H1 (cell line): ENCODE data around the gene GPR21. TPM values are rescaled to one million over a fixed set of nuclear protein-coding genes. Genes with fewer than 3 reads are reported as not detected.

Experiments
- CTCF ChIA-PET: fragments of 300-600 bp; sonication (Branson Sonifier 250); formaldehyde crosslinking; loops from one replicate; lab custom pipeline; 2021; ENCODE audit not compliant: partially characterized antibody; lab: Charles Lee
- POLR2A ChIA-PET: fragments of 300-600 bp; sonication (Branson Sonifier 250); formaldehyde crosslinking; loops from one replicate; lab custom pipeline; 2021; ENCODE audit warnings: inconsistent platforms; ENCODE audit not compliant: partially characterized antibody; lab: Charles Lee
- DNase-seq, 2 experiments: peaks; one replicate each; pipeline versions ENCODE4 v3.0.0 to v3.0.0-alpha.2; 2010 to 2022; ENCODE audit warnings: low spot score in 2 of 2, low read depth in 1 of 2, mixed read lengths in 1 of 2
- FAIRE-seq: peaks from 2 replicates; lab custom pipeline; 2011; peaks lifted over from hg19 to GRCh38; lab: Jason Lieb, UNC
- H2AFZ ChIP-seq: 2 replicates; pipeline ENCODE4 v1.8.1; 2012; ENCODE audit warnings: low read length, inconsistent platforms
- H2AK5ac ChIP-seq: 2 replicates; pipeline ENCODE4 v1.6.1; 2013; ENCODE audit warnings: low read depth, low read length
- H2BK120ac ChIP-seq: replicated peaks from 2 replicates; pipeline ENCODE3; 2013; ENCODE audit warnings: low read depth, low read length, inconsistent platforms
- H2BK12ac ChIP-seq: 2 replicates; pipeline ENCODE4 v1.6.1; 2013; ENCODE audit warnings: low read depth, low read length
- H2BK15ac ChIP-seq: 2 replicates; pipeline ENCODE4 v1.6.1; 2013; ENCODE audit warnings: low read length
- H2BK20ac ChIP-seq: 2 replicates; pipeline ENCODE4 v1.6.1; 2013; ENCODE audit warnings: low read length
- H2BK5ac ChIP-seq: 2 replicates; pipeline ENCODE4 v1.6.1; 2013; ENCODE audit warnings: low read depth, low read length
- H3K14ac ChIP-seq: 2 replicates; pipeline ENCODE4 v1.6.1; 2013; ENCODE audit warnings: inconsistent platforms; ENCODE audit not compliant: insufficient read length
- H3K18ac ChIP-seq: 2 replicates; pipeline ENCODE4 v1.6.1; 2013; ENCODE audit warnings: low read length; ENCODE audit errors: extremely low read depth
- H3K23ac ChIP-seq: 2 replicates; pipeline ENCODE4 v1.6.1; 2013; ENCODE audit warnings: inconsistent platforms; ENCODE audit not compliant: insufficient read length
- H3K23me2 ChIP-seq: 2 replicates; pipeline ENCODE4 v1.6.1; 2013; ENCODE audit warnings: low read depth, low read length
- H3K27ac ChIP-seq: 2 replicates; pipeline ENCODE4 v1.6.1; 2011; ENCODE audit warnings: low read depth, low read length, inconsistent platforms
- H3K27me3 ChIP-seq, 4 experiments: replicated peaks in 1 of 4; 1 replicate in 1 of 4; 2 replicates in 3 of 4; pipeline versions ENCODE4 v1.6.1 to v1.8.1; 2011 to 2013; ENCODE audit warnings: low read length in 3 of 4, mild to moderate bottlenecking in 3 of 4, inconsistent platforms in 2 of 4, mixed read lengths in 2 of 4, moderate library complexity in 1 of 4; ENCODE audit not compliant: control insufficient read depth in 3 of 4, insufficient read depth in 3 of 4; ENCODE audit errors: extremely low read depth in 1 of 4
- H3K36me3 ChIP-seq, 4 experiments: 2 replicates each; pipeline versions ENCODE4 v1.6.1 to v1.8.1; 2011 to 2013; ENCODE audit warnings: mild to moderate bottlenecking in 4 of 4, low read length in 3 of 4, moderate library complexity in 2 of 4, control low read depth in 1 of 4, inconsistent platforms in 1 of 4; ENCODE audit not compliant: insufficient read depth in 4 of 4, control insufficient read depth in 2 of 4
- H3K4ac ChIP-seq: replicated peaks from 2 replicates; pipeline ENCODE3; 2013; ENCODE audit warnings: low read length, low read depth, mixed read lengths, inconsistent platforms; ENCODE audit not compliant: insufficient read length
- H3K4me1 ChIP-seq, 4 experiments: replicated peaks in 1 of 4; 1 replicate in 1 of 4; 2 replicates in 3 of 4; pipeline versions ENCODE4 v1.6.1 to v1.8.1; 2011 to 2013; ENCODE audit warnings: low read length in 3 of 4, inconsistent platforms in 2 of 4, mixed read lengths in 1 of 4; ENCODE audit not compliant: insufficient read depth in 4 of 4, control insufficient read depth in 3 of 4
- H3K4me2 ChIP-seq, 2 experiments: 2 replicates each; pipeline versions ENCODE4 v1.6.1 to v1.8.1; 2011 to 2013; ENCODE audit warnings: low read depth in 2 of 2, low read length in 2 of 2, control low read depth in 1 of 2, inconsistent platforms in 1 of 2, mild to moderate bottlenecking in 1 of 2; ENCODE audit not compliant: insufficient read depth in 1 of 2
- H3K4me3 ChIP-seq, 4 experiments: fragments of 200-600, 300-600 bp in 1 of 4; sonication (generic), shearing (Covaris generic), sonication (Bioruptor Twin) in 1 of 4; 2 replicates each; pipeline versions ENCODE4 v1.5.1 to v1.8.1; 2011 to 2016; ENCODE audit warnings: low read length in 4 of 4, low read depth in 3 of 4, control low read depth in 2 of 4, inconsistent platforms in 2 of 4, mild to moderate bottlenecking in 2 of 4, mixed read lengths in 1 of 4, moderate library complexity in 1 of 4; ENCODE audit not compliant: insufficient read depth in 2 of 4; ENCODE audit errors: extremely low read depth in 1 of 4
- H3K56ac ChIP-seq: replicated peaks from 2 replicates; pipeline ENCODE3; 2013; ENCODE audit warnings: low read depth, mild to moderate bottlenecking, mixed read lengths, low read length, inconsistent platforms; ENCODE audit not compliant: insufficient read length
- H3K79me1 ChIP-seq: 2 replicates; pipeline ENCODE4 v1.6.1; 2013; ENCODE audit warnings: low read depth, low read length, control low read depth
- H3K79me2 ChIP-seq, 2 experiments: 2 replicates each; pipeline versions ENCODE4 v1.6.1 to v1.8.1; 2012 to 2013; ENCODE audit warnings: low read length in 2 of 2, mild to moderate bottlenecking in 2 of 2, inconsistent platforms in 1 of 2; ENCODE audit not compliant: insufficient read depth in 2 of 2, control insufficient read depth in 1 of 2
- H3K9ac ChIP-seq, 4 experiments: replicated peaks in 1 of 4; 1 replicate in 1 of 4; 2 replicates in 3 of 4; pipeline versions ENCODE4 v1.6.1 to v1.8.1; 2011 to 2013; ENCODE audit warnings: low read depth in 3 of 4, low read length in 3 of 4, control low read depth in 2 of 4, mild to moderate bottlenecking in 2 of 4, moderate library complexity in 2 of 4, inconsistent platforms in 1 of 4; ENCODE audit errors: extremely low read depth in 1 of 4
- H3K9me3 ChIP-seq, 2 experiments: 2 replicates each; pipeline versions ENCODE4 v1.6.1 to v1.8.1; 2012 to 2013; ENCODE audit warnings: mild to moderate bottlenecking in 2 of 2, moderate library complexity in 2 of 2, control low read depth in 1 of 2, inconsistent platforms in 1 of 2, low read depth in 1 of 2, low read length in 1 of 2, mixed read lengths in 1 of 2; ENCODE audit not compliant: insufficient read depth in 2 of 2
- H4K20me1 ChIP-seq, 2 experiments: replicated peaks in 1 of 2; 2 replicates each; pipeline versions ENCODE3 to v1.8.1; 2011 to 2013; ENCODE audit warnings: inconsistent platforms in 2 of 2, low read length in 2 of 2, mild to moderate bottlenecking in 1 of 2; ENCODE audit not compliant: insufficient read depth in 2 of 2, control insufficient read depth in 1 of 2
- H4K5ac ChIP-seq: 2 replicates; pipeline ENCODE4 v1.6.1; 2013; ENCODE audit warnings: low read length, low read depth, mixed read lengths, inconsistent platforms; ENCODE audit not compliant: insufficient read length
- H4K8ac ChIP-seq: 2 replicates; pipeline ENCODE4 v1.8.0; 2013; ENCODE audit warnings: mild to moderate bottlenecking, moderate library complexity, low read length, inconsistent platforms; ENCODE audit not compliant: insufficient read depth; ENCODE audit errors: extremely low read depth
- H4K91ac ChIP-seq: replicated peaks from 2 replicates; pipeline ENCODE3; 2013; ENCODE audit warnings: low read length, mixed read lengths, inconsistent platforms; ENCODE audit not compliant: insufficient read length
- CEBPB ChIP-seq: IDR thresholded peaks from 2 replicates; pipeline ENCODE4 v1.6.1; 2012; ENCODE audit warnings: low read depth, low read length
- SIN3A ChIP-seq, 2 experiments: IDR thresholded peaks in 1 of 2; conservative IDR thresholded peaks in 1 of 2; 2 replicates each; pipeline ENCODE4 v1.6.1; 2011 to 2012; ENCODE audit warnings: low read length in 2 of 2, improper control_type of control experiment in 1 of 2, low read depth in 1 of 2, mild to moderate bottlenecking in 1 of 2
- TAF7 ChIP-seq: optimal IDR thresholded peaks from 2 replicates; pipeline ENCODE3; 2011; ENCODE audit warnings: low read depth, mild to moderate bottlenecking, inconsistent platforms, low read length, moderate library complexity, borderline replicate concordance
- USF2 ChIP-seq: IDR thresholded peaks from 2 replicates; pipeline ENCODE4 v1.6.1; 2011; ENCODE audit warnings: low read length, improper control_type of control experiment
- WGBS, 2 experiments: shearing (Covaris generic) in 1 of 2; methylation state at CpG; one replicate each; pipeline versions ENCODE4 v1.1.6 to v1.1.7; 2013 to 2015; ENCODE audit warnings: low lambda C conversion rate in 2 of 2, mixed read lengths in 2 of 2, inconsistent platforms in 1 of 2, low coverage in 1 of 2, missing lambda C conversion rate in 1 of 2; ENCODE audit not compliant: insufficient replicate concordance in 2 of 2, insufficient coverage in 1 of 2, insufficient read length in 1 of 2; ENCODE audit errors: extremely low coverage in 1 of 2, missing lambda C conversion rate in 1 of 2; 5-methylcytosine and 5-hydroxymethylcytosine counted together
- polyA plus RNA-seq, 7 experiments: library from polyadenylated mRNA; depleted of rRNA in 3 of 7; stranded (reverse) in 5 of 7; unstranded in 2 of 7; fragments of >200 nt in 5 of 7; fragments of 200-250 nt in 2 of 7; gene quantifications; 1 replicate in 5 of 7; 2 replicates in 1 of 7; 4 replicates in 1 of 7; pipeline versions ENCODE4 v1.2.1 to v1.2.3, GENCODE V29; 2011 to 2013; ENCODE audit warnings: missing spikeins in 2 of 7, mixed read lengths in 2 of 7
- total RNA-seq: library from RNA; stranded (reverse); fragmentation: NEBNext Ultra II Directional; extraction: Animal tissue kit (Norgen Biotek cat#: 25700); gene quantifications from 2 replicates; pipeline ENCODE4 v1.2.1, GENCODE V29; 2021
- TF ChIP-seq, protein P1 (sequence below), 3 experiments: IDR thresholded peaks; 1 replicate in 2 of 3; 2 replicates in 1 of 3; pipeline versions ENCODE4 v1.5.1 to v1.6.1; 2011; ENCODE audit warnings: low read length in 3 of 3, mild to moderate bottlenecking in 3 of 3, inconsistent platforms in 2 of 3, low read depth in 1 of 3, moderate library complexity in 1 of 3; ENCODE audit not compliant: insufficient read depth in 1 of 3; ENCODE audit errors: control extremely low read depth in 1 of 3

Gene GPR21
- total and polyA plus RNA-seq, 2 of the 8 experiments (the other 6 are each of a cell fraction or from before 2014, with no cell fraction given) = 0.58 to 0.71 TPM

- no peak overlapping the region for H2BK15ac ChIP-seq
- H3K14ac ChIP-seq = no peak overlapping the region
- H4K8ac ChIP-seq = no peak overlapping the region
- H3K9me3 ChIP-seq = no peaks in the 10 kb centered on the region
- H2BK5ac ChIP-seq = no peak overlapping the region
- H3K4me3 ChIP-seq = peak overlapping the region in 1 of 4 experiments; percentile 37; a peak in 1 of 8 replicates
- H3K4ac ChIP-seq = no peak overlapping the region
- no peaks in the 10 kb centered on the region for H3K23me2 ChIP-seq
- ChIA-PET POLR2A (interaction anchor here (0.8 to 1.5 kb wide), 5 partner anchors 9 to 168 kb away, joined by 3 to 5 read pairs (median 3); partner anchors contain the start of genes RABGAP1 and RC3H2), CTCF (interaction anchor here (0.8 to 1.3 kb wide), 4 partner anchors 24 to 277 kb away, joined by 3 to 4 read pairs (median 3); no protein-coding TSS in a partner anchor)
- H3K23ac ChIP-seq = no peak overlapping the region
- FAIRE-seq (peak; percentile 81), DNase-seq (no peak)
- H2AK5ac ChIP-seq = no peak overlapping the region
- no peaks in the 10 kb centered on the region for H3K27me3 ChIP-seq
- no peak overlapping the region for H4K91ac ChIP-seq
- no peak overlapping the region for H2BK20ac ChIP-seq
- H3K79me2 ChIP-seq = no peaks in the 10 kb centered on the region
- 49% methylated on average over 5 of the region's 5 CpGs; no CpG with 5 or more reads in 1 of the 2 experiments for WGBS, 2 experiments
- H3K4me1 ChIP-seq = peaks cover 6 to 27% (median 17%) of the 10 kb centered on the region in 4 experiments; a peak in 6 of 7 replicates
- no peak overlapping the region for H4K5ac ChIP-seq
- no peak overlapping the region for H3K56ac ChIP-seq
- H2BK120ac ChIP-seq = no peak overlapping the region
- no peaks in the 10 kb centered on the region for H3K79me1 ChIP-seq
- H3K36me3 ChIP-seq = peaks cover 0 to 35% (median 4%) of the 10 kb centered on the region in 4 experiments; a peak in 4 of 8 replicates
- no peak overlapping the region for H2AFZ ChIP-seq
- H3K27ac ChIP-seq = no peak overlapping the region
- no peak overlapping the region for H2BK12ac ChIP-seq
- no peaks in the 10 kb centered on the region for H4K20me1 ChIP-seq
- no peak overlapping the region for H3K9ac ChIP-seq
- H3K18ac ChIP-seq = no peak overlapping the region
- H3K4me2 ChIP-seq = peak overlapping the region; percentile 32 to 63
- TF ChIP-seq CEBPB (no peak), SIN3A (conservative IDR thresholded peaks at IDR 0.05 in 1 of 2, IDR thresholded peaks at IDR 0.05 in 1 of 2; ENCODE audit: low read depth in 1 of 2, low read length in 2 of 2) (no peak), TAF7 (no peak), USF2 (no peak)
- TF ChIP-seq, protein P1, sequence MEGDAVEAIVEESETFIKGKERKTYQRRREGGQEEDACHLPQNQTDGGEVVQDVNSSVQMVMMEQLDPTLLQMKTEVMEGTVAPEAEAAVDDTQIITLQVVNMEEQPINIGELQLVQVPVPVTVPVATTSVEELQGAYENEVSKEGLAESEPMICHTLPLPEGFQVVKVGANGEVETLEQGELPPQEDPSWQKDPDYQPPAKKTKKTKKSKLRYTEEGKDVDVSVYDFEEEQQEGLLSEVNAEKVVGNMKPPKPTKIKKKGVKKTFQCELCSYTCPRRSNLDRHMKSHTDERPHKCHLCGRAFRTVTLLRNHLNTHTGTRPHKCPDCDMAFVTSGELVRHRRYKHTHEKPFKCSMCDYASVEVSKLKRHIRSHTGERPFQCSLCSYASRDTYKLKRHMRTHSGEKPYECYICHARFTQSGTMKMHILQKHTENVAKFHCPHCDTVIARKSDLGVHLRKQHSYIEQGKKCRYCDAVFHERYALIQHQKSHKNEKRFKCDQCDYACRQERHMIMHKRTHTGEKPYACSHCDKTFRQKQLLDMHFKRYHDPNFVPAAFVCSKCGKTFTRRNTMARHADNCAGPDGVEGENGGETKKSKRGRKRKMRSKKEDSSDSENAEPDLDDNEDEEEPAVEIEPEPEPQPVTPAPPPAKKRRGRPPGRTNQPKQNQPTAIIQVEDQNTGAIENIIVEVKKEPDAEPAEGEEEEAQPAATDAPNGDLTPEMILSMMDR (IDR thresholded peaks at IDR 0.05; ENCODE audit: control extremely low read depth in 1 of 3, insufficient read depth in 1 of 3, low read depth in 1 of 3, low read length in 3 of 3) = no peak
Measured at GRCh38 chr9:123073441-123073840, 40.0 kb downstream of the GPR21 start.
